Astrocyte (in vitro differentiated cells and primary cell): ENCODE data around the gene PRKCA. TPM values are rescaled to one million over a fixed set of nuclear protein-coding genes. Genes with fewer than 3 reads are reported as not detected.

ENCODE experiments used
- DNase-seq: peaks from one replicate; pipeline ENCODE4 v3.0.0-alpha.2; 2010; ENCODE audit warnings: low read depth
- FAIRE-seq: peaks from 2 replicates; lab custom pipeline; 2011; peaks lifted over from hg19 to GRCh38; lab: Jason Lieb, UNC
- H2AFZ ChIP-seq: 2 replicates; pipeline ENCODE4 v1.6.0; 2012; ENCODE audit warnings: low read depth, low read length, inconsistent platforms
- H3K27ac ChIP-seq: 2 replicates; pipeline ENCODE4 v1.5.1; 2011; ENCODE audit warnings: low read depth, low read length, inconsistent platforms
- H3K27me3 ChIP-seq: 2 replicates; pipeline ENCODE4 v1.6.0; 2011; ENCODE audit warnings: low read length, inconsistent platforms; ENCODE audit not compliant: insufficient read depth
- H3K36me3 ChIP-seq: 2 replicates; pipeline ENCODE4 v1.5.1; 2011; ENCODE audit warnings: low read length, inconsistent platforms; ENCODE audit not compliant: insufficient read depth
- H3K4me1 ChIP-seq: 2 replicates; pipeline ENCODE4 v1.5.1; 2011; ENCODE audit warnings: low read length, inconsistent platforms; ENCODE audit not compliant: insufficient read depth
- H3K4me2 ChIP-seq: 2 replicates; pipeline ENCODE4 v1.6.0; 2012; ENCODE audit warnings: low read length, inconsistent platforms
- H3K4me3 ChIP-seq: 2 replicates; pipeline ENCODE4 v1.5.1; 2011; ENCODE audit warnings: low read depth, mild to moderate bottlenecking, low read length, inconsistent platforms; ENCODE audit not compliant: insufficient read depth
- H3K79me2 ChIP-seq: 2 replicates; pipeline ENCODE4 v1.6.0; 2012; ENCODE audit warnings: mild to moderate bottlenecking, low read length, inconsistent platforms; ENCODE audit not compliant: insufficient read depth
- H3K9ac ChIP-seq: 2 replicates; pipeline ENCODE4 v1.6.0; 2012; ENCODE audit warnings: mild to moderate bottlenecking, low read length, inconsistent platforms
- H3K9me3 ChIP-seq: 2 replicates; pipeline ENCODE4 v1.5.1; 2012; ENCODE audit warnings: low read depth, mild to moderate bottlenecking, low read length, inconsistent platforms; ENCODE audit not compliant: insufficient read depth
- H4K20me1 ChIP-seq: 2 replicates; pipeline ENCODE4 v1.6.0; 2012; ENCODE audit warnings: low read length, inconsistent platforms; ENCODE audit not compliant: insufficient read depth
- H3K27ac Mint-ChIP-seq: one replicate; pipeline ENCODE4 v1.8.0; 2021; ENCODE audit warnings: mild to moderate bottlenecking, mixed read lengths; ENCODE audit not compliant: unreplicated experiment
- H3K27me3 Mint-ChIP-seq: one replicate; pipeline ENCODE4 v1.8.0; 2021; ENCODE audit warnings: low read depth, mixed read lengths; ENCODE audit not compliant: unreplicated experiment
- H3K36me3 Mint-ChIP-seq: one replicate; pipeline ENCODE4 v1.8.0; 2021; ENCODE audit warnings: low read depth, mixed read lengths; ENCODE audit not compliant: unreplicated experiment
- H3K4me1 Mint-ChIP-seq: one replicate; pipeline ENCODE4 v1.8.0; 2021; ENCODE audit warnings: low read depth, mixed read lengths; ENCODE audit not compliant: unreplicated experiment
- H3K4me3 Mint-ChIP-seq: one replicate; pipeline ENCODE4 v1.8.0; 2021; ENCODE audit warnings: mild to moderate bottlenecking, moderate library complexity, mixed read lengths; ENCODE audit not compliant: unreplicated experiment
- H3K9me3 Mint-ChIP-seq: one replicate; pipeline ENCODE4 v1.8.0; 2021; ENCODE audit warnings: mild to moderate bottlenecking, mixed read lengths; ENCODE audit not compliant: unreplicated experiment
- CTCF ChIP-seq: IDR thresholded peaks from 2 replicates; pipeline ENCODE4 v1.5.1; 2011; ENCODE audit warnings: low read depth, mild to moderate bottlenecking, inconsistent platforms, low read length, moderate library complexity; ENCODE audit not compliant: insufficient read depth
- EZH2 ChIP-seq: IDR thresholded peaks from 2 replicates; pipeline ENCODE4 v1.6.1; 2012; ENCODE audit warnings: mild to moderate bottlenecking, low read length, inconsistent platforms; ENCODE audit not compliant: insufficient read depth
- total RNA-seq: library from RNA; stranded (reverse); gene quantifications from 2 replicates; pipeline ENCODE4 v1.2.1, GENCODE V29; 2021

The PRKCA gene
- total RNA-seq, 1 donor from 2014 or later, result 49.9 TPM

DNA sequence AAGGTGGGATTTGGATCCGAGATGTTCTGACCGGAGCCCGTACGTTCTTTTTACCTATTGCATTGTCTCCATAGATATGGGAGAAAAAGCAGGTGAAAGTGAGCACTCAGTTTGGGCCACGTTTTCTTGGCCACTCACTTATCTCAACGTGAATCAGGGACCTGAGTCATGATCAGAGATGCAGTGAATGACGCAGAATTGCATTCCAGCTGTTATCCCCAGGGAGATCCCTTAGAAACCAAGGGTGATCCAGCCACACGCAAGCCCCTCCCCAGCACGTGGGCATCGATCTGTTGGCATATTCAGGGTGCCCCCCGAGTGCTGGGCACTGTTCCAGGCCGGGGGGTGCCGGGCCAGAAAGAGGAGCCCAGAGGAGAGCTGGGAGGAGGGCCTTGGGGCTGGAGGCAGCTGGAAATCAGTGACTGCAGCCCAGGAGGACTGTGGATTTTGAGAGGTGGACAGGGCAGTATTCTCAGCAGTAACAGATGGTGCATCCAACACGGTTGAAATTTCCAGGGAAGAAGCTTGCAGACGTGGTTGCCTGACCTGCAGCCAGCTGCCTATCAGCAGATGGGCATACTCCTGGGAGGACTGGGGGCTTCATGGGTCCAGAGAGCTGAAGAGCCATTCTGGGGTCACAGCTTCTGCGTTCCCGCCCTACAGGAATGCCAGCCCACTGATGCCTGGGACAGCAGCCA is 445.3 kb downstream of the PRKCA start:
- peaks cover 15% of the 10 kb centered on the region for H3K4me1 ChIP-seq
- Mint-ChIP-seq H3K27ac (no peak overlapping the region), H3K27me3 (no peaks in the 10 kb centered on the region), H3K4me3 (no peak overlapping the region), H3K36me3 (peaks cover 18% of the 10 kb centered on the region), H3K9me3 (peaks cover 2% of the 10 kb centered on the region), H3K4me1 (no peaks in the 10 kb centered on the region)
- no peaks in the 10 kb centered on the region for H3K79me2 ChIP-seq
- no peaks in the 10 kb centered on the region for H3K27me3 ChIP-seq
- DNase-seq (peak; percentile 86), FAIRE-seq (no peak)
- H3K4me3 ChIP-seq, result peak overlapping the region; percentile 19
- no peaks in the 10 kb centered on the region for H3K9me3 ChIP-seq
- H3K36me3 ChIP-seq, result peaks cover 7% of the 10 kb centered on the region
- no peaks in the 10 kb centered on the region for H4K20me1 ChIP-seq
- TF ChIP-seq EZH2 (no peak), CTCF (no peak)
- no peak overlapping the region for H2AFZ ChIP-seq
- peak overlapping the region; percentile 31 for H3K9ac ChIP-seq
- H3K4me2 ChIP-seq, result peak overlapping the region; percentile 49
- H3K27ac ChIP-seq, result peak overlapping the region; percentile 63

DNA sequence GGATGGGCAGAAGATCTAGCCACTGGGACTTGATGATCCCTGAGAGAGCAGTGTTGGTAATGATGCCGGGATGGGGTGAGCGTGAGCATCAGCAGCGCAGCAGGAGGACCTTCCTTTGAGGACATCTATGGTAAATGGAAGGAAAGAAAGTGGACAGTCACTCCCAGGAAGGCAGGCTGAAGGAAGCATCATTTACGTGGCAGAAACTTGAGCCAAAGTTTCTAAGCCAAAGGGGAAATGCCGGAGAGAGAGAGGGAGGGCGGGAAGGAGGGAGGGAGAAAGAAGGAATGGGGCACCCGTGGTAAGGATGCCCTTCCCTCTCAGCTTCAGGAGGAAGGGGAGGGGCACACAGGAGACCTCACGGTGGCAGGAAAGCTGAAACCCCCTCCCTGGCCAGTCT is 446.2 kb downstream of the PRKCA start:
- Mint-ChIP-seq H3K4me1 (no peaks in the 10 kb centered on the region), H3K9me3 (peaks cover 2% of the 10 kb centered on the region), H3K4me3 (no peak overlapping the region), H3K27ac (no peak overlapping the region), H3K27me3 (no peaks in the 10 kb centered on the region), H3K36me3 (peaks cover 14% of the 10 kb centered on the region)
- TF ChIP-seq EZH2, result no peak
- no peak for TF ChIP-seq CTCF
- Histone ChIP-seq H3K4me1 (peaks cover 15% of the 10 kb centered on the region), H3K36me3 (peaks cover 7% of the 10 kb centered on the region), H3K4me3 (no peak overlapping the region), H2AFZ (no peak overlapping the region), H3K9ac (peak overlapping the region; percentile 14), H3K27ac (no peak overlapping the region), H4K20me1 (no peaks in the 10 kb centered on the region), H3K27me3 (no peaks in the 10 kb centered on the region), H3K9me3 (no peaks in the 10 kb centered on the region), H3K79me2 (no peaks in the 10 kb centered on the region), H3K4me2 (no peak overlapping the region)
- DNase-seq (no peak), FAIRE-seq (no peak)

GRCh38 chr17:66749217-66749832 is 446.9 kb downstream of the PRKCA start:
- H3K4me2 ChIP-seq, result no peak overlapping the region
- no peak overlapping the region for H3K4me3 ChIP-seq
- TF ChIP-seq CTCF (no peak), EZH2 (no peak)
- FAIRE-seq (no peak), DNase-seq (no peak)
- Mint-ChIP-seq H3K4me1 (no peaks in the 10 kb centered on the region), H3K4me3 (no peak overlapping the region), H3K9me3 (peaks cover 2% of the 10 kb centered on the region), H3K36me3 (peaks cover 14% of the 10 kb centered on the region), H3K27me3 (no peaks in the 10 kb centered on the region), H3K27ac (no peak overlapping the region)
- no peaks in the 10 kb centered on the region for H3K27me3 ChIP-seq
- H2AFZ ChIP-seq, result no peak overlapping the region
- no peaks in the 10 kb centered on the region for H4K20me1 ChIP-seq
- H3K9me3 ChIP-seq, result no peaks in the 10 kb centered on the region
- peaks cover 15% of the 10 kb centered on the region for H3K4me1 ChIP-seq
- H3K79me2 ChIP-seq, result no peaks in the 10 kb centered on the region
- peaks cover 7% of the 10 kb centered on the region for H3K36me3 ChIP-seq
- H3K9ac ChIP-seq, result no peak overlapping the region
- no peak overlapping the region for H3K27ac ChIP-seq
